Hepatocyte (in vitro differentiated cells): ENCODE results near the gene NAP1L5.

Experiments
- CTCF ChIP-seq: fragments of 200-600 bp; sonication (generic); IDR thresholded peaks from 2 replicates; pipeline ENCODE4 v1.5.1; 2016; ENCODE audit warnings: antibody characterized with exemption, mild to moderate bottlenecking; ENCODE audit not compliant: poor library complexity
- EZH2 ChIP-seq: fragments of 200-600 bp; sonication (generic); IDR thresholded peaks from 2 replicates; pipeline ENCODE4 v1.6.1; 2016; ENCODE audit warnings: antibody characterized with exemption, mild to moderate bottlenecking, borderline replicate concordance
- EZH2phosphoT487 ChIP-seq: fragments of 200-600 bp; sonication (generic); IDR thresholded peaks from one replicate; pipeline ENCODE4 v1.6.1; 2018; ENCODE audit warnings: antibody characterized with exemption, mild to moderate bottlenecking, low read depth, moderate library complexity; ENCODE audit not compliant: unreplicated experiment, severe bottlenecking

- TF ChIP-seq CTCF (no peak), EZH2phosphoT487 (no peak), EZH2 (no peak)
Measured at GRCh38 chr4:88675543-88675942, 22.1 kb downstream of the NAP1L5 start.
